A549 (cell line): ENCODE results near the gene SNAI3. TPM values are rescaled to one million over a fixed set of nuclear protein-coding genes. Genes with fewer than 3 reads are reported as not detected.

Experiments used
- ATAC-seq, 2 experiments: fragments of 200-7000 bp in 1 of 2; fragments of >200 bp in 1 of 2; cut with Nextera tagmentation in 1 of 2; cut with Tn5 transposase in 1 of 2; 3 replicates each; pipeline versions ENCODE4 v1.8.0 to v1.9.1; 2018 to 2020; ENCODE audit warnings: mild to moderate bottlenecking in 1 of 2, moderate library complexity in 1 of 2
- CTCF ChIA-PET: fragments of 300-600 bp; sonication (Branson Sonifier 250); formaldehyde crosslinking; extraction: SDS; loops from one replicate; lab custom pipeline; 2021; ENCODE audit warnings: antibody characterized with exemption, inconsistent platforms; lab: Yijun Ruan, JAX
- POLR2A ChIA-PET: fragments of 350-600 bp; formaldehyde crosslinking; extraction: SDS; loops from one replicate; lab custom pipeline; 2021; ENCODE audit warnings: antibody characterized with exemption, inconsistent platforms; lab: Yijun Ruan, JAX
- DNase-seq, 2 experiments: peaks; one replicate each; pipeline versions ENCODE4 v3.0.0 to v3.0.0-alpha.2; 2011 to 2016; ENCODE audit warnings: low read depth in 1 of 2, low spot score in 1 of 2
- FAIRE-seq: peaks from 2 replicates; lab custom pipeline; 2011; peaks lifted over from hg19 to GRCh38; lab: Jason Lieb, UNC
- H3K27ac ChIP-seq, 2 experiments: fragments of >200 bp; sonication (Bioruptor Twin); formaldehyde crosslinking; 3 replicates each; pipeline ENCODE4 v1.5.1; 2016 to 2017
- H3K4me1 ChIP-seq: fragments of >200 bp; sonication (Bioruptor Twin); formaldehyde crosslinking; 3 replicates; pipeline ENCODE4 v1.6.1; 2016
- H3K4me2 ChIP-seq: fragments of >200 bp; sonication (Bioruptor Twin); formaldehyde crosslinking; 3 replicates; pipeline ENCODE4 v1.6.1; 2016
- H3K4me3 ChIP-seq: fragments of >200 bp; sonication (Bioruptor Twin); formaldehyde crosslinking; 3 replicates; pipeline ENCODE4 v1.5.1; 2016
- H3K9me3 ChIP-seq: fragments of >200 bp; sonication (Bioruptor Twin); formaldehyde crosslinking; 3 replicates; pipeline ENCODE4 v1.6.1; 2016
- BHLHE40 ChIP-seq: IDR thresholded peaks from 2 replicates; pipeline ENCODE4 v1.6.1; 2012; ENCODE audit warnings: low read depth, low read length, inconsistent platforms
- CBX2 ChIP-seq: fragments of 200-600 bp; sonication (generic); IDR thresholded peaks from 2 replicates; pipeline ENCODE4 v1.6.1; 2016; ENCODE audit warnings: low read depth, mild to moderate bottlenecking, borderline replicate concordance
- EP300 ChIP-seq, 2 experiments: fragments of >200 bp; sonication (Bioruptor Twin); formaldehyde crosslinking; IDR thresholded peaks; 2 replicates in 1 of 2; 3 replicates in 1 of 2; pipeline ENCODE4 v1.6.1; 2016 to 2017
- ESRRA ChIP-seq: fragments of 150-350 bp; IDR thresholded peaks from 2 replicates; pipeline ENCODE4 v1.6.1; 2014; ENCODE audit warnings: mild to moderate bottlenecking, low read length, borderline replicate concordance
- HOXB13 ChIP-seq: fragments of 250-450 bp; sonication (Bioruptor Pico); IDR thresholded peaks from 2 replicates; pipeline ENCODE4 v1.5.0; 2020; ENCODE audit warnings: low read depth, mild to moderate bottlenecking, moderate library complexity
- HOXB5 ChIP-seq: fragments of 250-450 bp; sonication (Bioruptor Pico); IDR thresholded peaks from 2 replicates; pipeline ENCODE4 v1.5.0; 2020; ENCODE audit warnings: mild to moderate bottlenecking, moderate library complexity
- JUNB ChIP-seq: fragments of >200 bp; sonication (Bioruptor Twin); formaldehyde crosslinking; IDR thresholded peaks from 2 replicates; pipeline ENCODE4 v1.6.1; 2016
- MAX ChIP-seq: IDR thresholded peaks from 2 replicates; pipeline ENCODE4 v1.6.1; 2012
- MAZ ChIP-seq: fragments of 150-350 bp; IDR thresholded peaks from 2 replicates; pipeline ENCODE4 v1.6.1; 2014; ENCODE audit warnings: antibody characterized with exemption, low read depth, low read length, borderline replicate concordance
- NFE2L2 ChIP-seq: fragments of 150-350 bp; conservative IDR thresholded peaks from 2 replicates; pipeline ENCODE4 v1.6.1; 2014; ENCODE audit warnings: low read length
- RAD21 ChIP-seq, 2 experiments: fragments of >200 bp in 1 of 2; sonication (Bioruptor Twin) in 1 of 2; formaldehyde crosslinking in 1 of 2; IDR thresholded peaks in 1 of 2; conservative IDR thresholded peaks in 1 of 2; 2 replicates in 1 of 2; 3 replicates in 1 of 2; pipeline ENCODE4 v1.6.1; 2012 to 2018; ENCODE audit warnings: inconsistent platforms in 1 of 2
- RCOR1 ChIP-seq: fragments of 150-350 bp; IDR thresholded peaks from 2 replicates; pipeline ENCODE4 v1.6.1; 2014; ENCODE audit warnings: antibody characterized with exemption, low read length, low read depth
- SMC3 ChIP-seq: fragments of >200 bp; sonication (Bioruptor Twin); formaldehyde crosslinking; IDR thresholded peaks from 3 replicates; pipeline ENCODE4 v1.6.1; 2018; ENCODE audit warnings: inconsistent platforms
- TP53 ChIP-seq: fragments of 250-450 bp; sonication (Bioruptor Pico); IDR thresholded peaks from 2 replicates; pipeline ENCODE4 v1.5.0; 2021; ENCODE audit warnings: mild to moderate bottlenecking, moderate library complexity
- ZFP36 ChIP-seq: fragments of 450-650 bp; IDR thresholded peaks from 2 replicates; pipeline ENCODE4 v1.6.1; 2014; ENCODE audit warnings: borderline replicate concordance; ENCODE audit not compliant: partially characterized antibody
- ZNF302 ChIP-seq: fragments of 250-450 bp; sonication (Bioruptor Pico); IDR thresholded peaks from 2 replicates; pipeline ENCODE4 v1.9.0; 2021; ENCODE audit warnings: inconsistent platforms, mild to moderate bottlenecking, moderate library complexity
- WGBS: methylation state at CpG from one replicate; pipeline ENCODE4 v1.1.6; 2017; ENCODE audit errors: missing lambda C conversion rate; 5-methylcytosine and 5-hydroxymethylcytosine counted together
- polyA plus RNA-seq, 4 experiments: library from polyadenylated mRNA; depleted of rRNA in 3 of 4; stranded (reverse); fragments of >200 nt; fragmentation: RNase III in 1 of 4; extraction: RNeasy Plus Mini Kit Qiagen cat#74134 plus additional on column Dnase treatment in 1 of 4; gene quantifications; 2 replicates in 3 of 4; 3 replicates in 1 of 4; pipeline ENCODE4 v1.2.3, GENCODE V29; 2011 to 2017
- TF ChIP-seq, protein P1 (sequence below): fragments of >200 bp; sonication (Bioruptor Twin); formaldehyde crosslinking; IDR thresholded peaks from 2 replicates; pipeline ENCODE4 v1.6.1; 2016
- TF ChIP-seq, protein P2 (sequence below): fragments of 250-450 bp; sonication (Bioruptor Pico); IDR thresholded peaks from 2 replicates; pipeline ENCODE4 v1.5.0; 2020; ENCODE audit warnings: low read depth, mild to moderate bottlenecking, moderate library complexity

The SNAI3 gene
- polyA plus RNA-seq, 2 of the 4 experiments (the other 2 are of a cell fraction), result not detected

- FAIRE-seq (no peak), DNase-seq (peak; percentile 32 to 86), ATAC-seq (peak; percentile 23 to 73; a peak in 5 of 6 replicates)
- Histone ChIP-seq H3K4me3 (no peak overlapping the region), H3K4me1 (peaks cover 11% of the 10 kb centered on the region), H3K9me3 (no peaks in the 10 kb centered on the region), H3K27ac (peak overlapping the region in 1 of 2 experiments; percentile 14; a peak in 1 of 6 replicates), H3K4me2 (no peak overlapping the region)
- CTCF ChIA-PET, result interaction anchor here (0.9 to 21.2 kb wide), 2 partner anchors 15 to 26 kb away, joined by 3 to 596 read pairs; no protein-coding TSS in a partner anchor
- TF ChIP-seq HOXB13 (CRISPR knock-in tag), result no peak
- no peak for TF ChIP-seq ESRRA
- TF ChIP-seq MAX, result peak; percentile 11; the same call in 1 of the 2 replicates
- no peak for TF ChIP-seq MAZ
- no peak for TF ChIP-seq RAD21 (conservative IDR thresholded peaks at IDR 0.05 in 1 of 2, IDR thresholded peaks at IDR 0.05 in 1 of 2)
- TF ChIP-seq SMC3, result no peak
- no peak for TF ChIP-seq CBX2
- no peak for TF ChIP-seq NFE2L2
- POLR2A ChIA-PET, result no interaction called here
- 88% methylated on average over 21 of the region's 30 CpGs for whole genome bisulfite sequencing
Measured at GRCh38 chr16:88732172-88732960, 46.1 kb upstream of the SNAI3 start.

DNA sequence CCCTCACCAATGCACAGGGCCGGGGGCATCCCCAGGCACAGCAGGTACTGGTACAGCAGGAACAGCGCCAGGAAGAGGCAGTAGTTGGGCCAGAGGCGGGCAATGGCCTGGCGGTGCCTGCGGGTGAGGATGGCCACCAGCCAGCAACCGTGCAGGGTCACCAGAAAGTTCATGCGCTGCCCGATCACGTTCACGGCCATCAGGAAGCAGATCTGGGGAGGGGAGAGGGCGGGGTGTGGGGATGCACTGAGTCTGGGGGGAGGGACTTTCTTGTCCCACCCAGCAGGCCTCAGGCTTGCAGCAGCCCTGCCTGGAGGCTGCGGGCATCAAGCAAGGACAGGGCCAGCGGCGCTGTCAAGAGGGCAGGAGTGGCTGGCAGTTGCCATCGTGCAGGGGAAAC, 45.4 kb upstream of the SNAI3 start:
- Histone ChIP-seq H3K27ac (peak overlapping the region in 1 of 2 experiments; percentile 42; a peak in 1 of 6 replicates), H3K4me3 (no peak overlapping the region)
- TF ChIP-seq ZNF302 (CRISPR knock-in tag) (no peak), ZFP36 (no peak), RCOR1 (no peak), TP53 (CRISPR knock-in tag) (no peak)
- TF ChIP-seq, all 56 proteins: peak for 0
- Histone ChIP-seq H3K4me1 (peaks cover 11% of the 10 kb centered on the region), H3K4me2 (no peak overlapping the region), H3K9me3 (no peaks in the 10 kb centered on the region)
- FAIRE-seq, result no peak
- WGBS, result 56% methylated on average over 6 of the region's 15 CpGs
- CTCF ChIA-PET, result interaction anchor here (0.9 to 21.2 kb wide), 2 partner anchors 14 to 27 kb away, joined by 3 to 596 read pairs; no protein-coding TSS in a partner anchor
- POLR2A ChIA-PET, result no interaction called here
- peak in 1 of 2 experiments; percentile 83 for DNase-seq
- ATAC-seq, result peak; percentile 28 to 61; a peak in 3 of 6 replicates

DNA sequence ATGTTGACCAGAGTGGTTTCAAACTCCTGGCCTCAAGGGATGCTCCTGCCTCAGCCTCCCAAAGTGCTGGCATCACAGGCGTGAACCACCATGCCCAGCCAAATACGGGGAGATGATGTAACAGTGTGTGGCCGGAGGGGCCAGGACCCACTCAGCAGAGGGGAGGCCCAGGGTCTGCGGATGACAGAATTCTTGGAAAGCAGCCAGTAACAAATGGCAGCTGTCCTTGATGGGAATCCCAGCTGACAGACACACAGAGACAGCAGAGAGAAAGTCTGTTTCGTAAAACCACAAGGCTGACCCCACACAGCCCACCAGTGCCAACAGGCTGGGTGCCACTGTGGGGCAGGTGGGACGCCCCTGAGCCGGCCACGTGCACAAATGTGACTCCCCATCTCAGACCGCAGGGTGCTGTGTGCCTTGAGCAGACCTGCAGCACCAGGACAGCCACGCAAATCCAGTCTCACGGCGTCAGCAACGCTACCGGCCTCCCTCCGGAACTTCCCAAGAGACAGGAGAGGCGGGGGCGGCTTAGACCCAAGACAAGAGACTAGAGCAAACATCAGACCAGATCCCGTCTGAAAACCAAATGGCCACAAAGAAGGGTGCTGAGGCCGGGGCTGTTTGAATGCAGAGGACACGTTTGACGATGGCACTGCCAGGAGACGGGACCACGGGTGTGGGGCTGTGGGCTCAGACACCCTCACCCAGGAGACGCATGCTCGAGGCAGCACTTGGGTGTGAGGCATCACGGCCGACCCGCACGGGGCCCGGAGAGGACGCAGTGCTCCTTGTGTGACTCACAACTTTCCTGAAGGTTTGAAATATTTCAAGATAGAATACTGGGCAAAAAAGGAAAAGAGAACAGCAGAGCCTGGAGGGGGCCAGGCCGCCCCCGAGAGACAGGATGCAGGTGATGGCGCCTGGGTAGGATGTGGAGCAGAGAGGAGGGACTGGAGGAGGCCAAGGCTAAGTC, 44.6 kb upstream of the SNAI3 start:
- FAIRE-seq (no peak), DNase-seq (no peak), ATAC-seq (no peak)
- no peaks in the 10 kb centered on the region for H3K9me3 ChIP-seq
- H3K4me1 ChIP-seq, result peaks cover 11% of the 10 kb centered on the region
- H3K4me2 ChIP-seq, result no peak overlapping the region
- TF ChIP-seq RCOR1 (no peak), ZNF302 (CRISPR knock-in tag) (no peak), ESRRA (no peak), JUNB (no peak), EP300 (IDR thresholded peaks at IDR 0.05) (no peak), HOXB5 (no peak), BHLHE40 (no peak)
- TF ChIP-seq, protein P1, sequence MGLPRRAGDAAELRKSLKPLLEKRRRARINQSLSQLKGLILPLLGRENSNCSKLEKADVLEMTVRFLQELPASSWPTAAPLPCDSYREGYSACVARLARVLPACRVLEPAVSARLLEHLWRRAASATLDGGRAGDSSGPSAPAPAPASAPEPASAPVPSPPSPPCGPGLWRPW, result no peak
- TF ChIP-seq, protein P2, sequence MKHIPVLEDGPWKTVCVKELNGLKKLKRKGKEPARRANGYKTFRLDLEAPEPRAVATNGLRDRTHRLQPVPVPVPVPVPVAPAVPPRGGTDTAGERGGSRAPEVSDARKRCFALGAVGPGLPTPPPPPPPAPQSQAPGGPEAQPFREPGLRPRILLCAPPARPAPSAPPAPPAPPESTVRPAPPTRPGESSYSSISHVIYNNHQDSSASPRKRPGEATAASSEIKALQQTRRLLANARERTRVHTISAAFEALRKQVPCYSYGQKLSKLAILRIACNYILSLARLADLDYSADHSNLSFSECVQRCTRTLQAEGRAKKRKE (CRISPR knock-in tag), result no peak
- 79% methylated on average over 31 of the region's 34 CpGs for WGBS
- H3K27ac ChIP-seq, result peak overlapping the region in 1 of 2 experiments; percentile 42; a peak in 1 of 6 replicates
- CTCF ChIA-PET, result interaction anchor here (1.5 kb wide), 1 partner anchor 10 kb away, joined by 4 read pairs; no protein-coding TSS in a partner anchor
- no peak overlapping the region for H3K4me3 ChIP-seq
- POLR2A ChIA-PET, result no interaction called here
